Thymus (tissue), 11 donors: Measurements from ENCODE around the gene GPC3. TPM values are rescaled to one million over a fixed set of nuclear protein-coding genes. Genes with fewer than 3 reads are reported as not detected.

Experiments
- DNase-seq, 9 donors: peaks; one replicate each; pipeline ENCODE4 v3.0.0-alpha.2; 2013; ENCODE audit warnings: low spot score in 9 of 9, low read depth in 6 of 9, missing footprints in 1 of 9
- H3K27ac ChIP-seq, 2 donors: one replicate each; pipeline ENCODE4 v1.5.1; 2013; ENCODE audit warnings: control low read depth in 1 of 2, low read depth in 1 of 2, low read length in 1 of 2, mild to moderate bottlenecking in 1 of 2, moderate library complexity in 1 of 2
- H3K27me3 ChIP-seq, 2 donors: one replicate each; pipeline ENCODE4 v1.5.1; 2013; ENCODE audit warnings: low read length in 1 of 2; ENCODE audit not compliant: control insufficient read depth in 2 of 2, insufficient read depth in 1 of 2
- H3K36me3 ChIP-seq, 2 donors: one replicate each; pipeline ENCODE4 v1.5.1; 2013; ENCODE audit warnings: low read length in 1 of 2, mild to moderate bottlenecking in 1 of 2, moderate library complexity in 1 of 2; ENCODE audit not compliant: control insufficient read depth in 2 of 2, insufficient read depth in 2 of 2
- H3K4me1 ChIP-seq, 2 donors: one replicate each; pipeline ENCODE4 v1.5.1; 2013; ENCODE audit warnings: low read length in 2 of 2; ENCODE audit not compliant: control insufficient read depth in 2 of 2, insufficient read depth in 2 of 2
- H3K4me3 ChIP-seq, 2 donors: one replicate each; pipeline ENCODE4 v1.5.1; 2013; ENCODE audit warnings: low read length in 2 of 2, control low read depth in 1 of 2, mild to moderate bottlenecking in 1 of 2
- H3K9me3 ChIP-seq, 2 donors: one replicate each; pipeline ENCODE4 v1.5.1; 2013; ENCODE audit warnings: low read length in 1 of 2, mild to moderate bottlenecking in 1 of 2; ENCODE audit not compliant: control insufficient read depth in 2 of 2, insufficient read depth in 1 of 2
- whole genome bisulfite sequencing: extraction: QIAGEN DNeasy Blood & Tissue Kit; methylation state at CpG from one replicate; pipeline ENCODE4 v1.1.7; 2013; 5-methylcytosine and 5-hydroxymethylcytosine counted together
- polyA plus RNA-seq: library from polyadenylated mRNA; stranded (reverse); fragments of 200-250 nt; gene quantifications from one replicate; pipeline ENCODE4 v1.2.3, GENCODE V29; 2013
- total RNA-seq: library from RNA; stranded (reverse); fragments of 120-200 nt; gene quantifications from one replicate; pipeline ENCODE4 v1.2.4, GENCODE V29; 2013
- donor health status: healthy.

The GPC3 gene
- total and polyA plus RNA-seq, 2 donors: 3.1 to 26.2 TPM

- WGBS: 94% methylated on average over 6 of the region's 6 CpGs
- no peak overlapping the region for H3K4me3 ChIP-seq
- H3K9me3 ChIP-seq: no peaks in the 10 kb centered on the region
- peaks cover 5 to 15% of the 10 kb centered on the region in 2 donors for H3K4me1 ChIP-seq
- no peaks in the 10 kb centered on the region for H3K36me3 ChIP-seq
- peaks cover 0 to 21% of the 10 kb centered on the region in 2 donors for H3K27me3 ChIP-seq
- H3K27ac ChIP-seq: no peak overlapping the region
- DNase-seq: no peak
Measured at GRCh38 chrX:133989490-133989889, 4.1 kb upstream of the GPC3 start.

GRCh38 chrX:133988010-133988409 is 2.6 kb upstream of the GPC3 start:
- Histone ChIP-seq H3K4me3 (no peak overlapping the region), H3K36me3 (no peaks in the 10 kb centered on the region), H3K4me1 (peaks cover 5 to 22% of the 10 kb centered on the region in 2 donors), H3K9me3 (no peaks in the 10 kb centered on the region), H3K27ac (no peak overlapping the region), H3K27me3 (peaks cover 11 to 36% of the 10 kb centered on the region in 2 donors)
- 92% methylated on average over 5 of the region's 5 CpGs for WGBS
- no peak for DNase-seq

GRCh38 chrX:133987188-133987587 is 1.8 kb upstream of the GPC3 start:
- no peak for DNase-seq
- Histone ChIP-seq H3K9me3 (no peaks in the 10 kb centered on the region), H3K27ac (no peak overlapping the region), H3K36me3 (no peaks in the 10 kb centered on the region), H3K27me3 (peaks cover 11 to 39% of the 10 kb centered on the region in 2 donors), H3K4me3 (no peak overlapping the region), H3K4me1 (peaks cover 5 to 22% of the 10 kb centered on the region in 2 donors)
- WGBS: 78% methylated on average over 6 of the region's 6 CpGs

- WGBS: 14% methylated on average over 14 of the region's 14 CpGs
- Histone ChIP-seq H3K36me3 (no peaks in the 10 kb centered on the region), H3K9me3 (no peaks in the 10 kb centered on the region), H3K4me1 (peaks cover 5 to 22% of the 10 kb centered on the region in 2 donors), H3K27me3 (peaks cover 11 to 39% of the 10 kb centered on the region in 2 donors), H3K27ac (no peak overlapping the region), H3K4me3 (peak overlapping the region; percentile 40 to 49)
- DNase-seq: peak in 1 of 9 donors; percentile 6
Measured at GRCh38 chrX:133985967-133986683, 731 bp upstream of the GPC3 start.

- Histone ChIP-seq H3K9me3 (no peaks in the 10 kb centered on the region), H3K36me3 (no peaks in the 10 kb centered on the region), H3K4me3 (peak overlapping the region; percentile 16 to 49), H3K27me3 (peaks cover 11 to 39% of the 10 kb centered on the region in 2 donors), H3K27ac (no peak overlapping the region), H3K4me1 (peaks cover 5 to 22% of the 10 kb centered on the region in 2 donors)
- no peak for DNase-seq
- 7% methylated on average over 16 of the region's 16 CpGs for WGBS
Measured at GRCh38 chrX:133984857-133985163, 584 bp downstream of the GPC3 start.

- H3K27me3 ChIP-seq: peaks cover 11 to 39% of the 10 kb centered on the region in 2 donors
- 21% methylated on average over 40 of the region's 40 CpGs for WGBS
- no peak overlapping the region for H3K4me3 ChIP-seq
- H3K4me1 ChIP-seq: peaks cover 5 to 22% of the 10 kb centered on the region in 2 donors
- H3K27ac ChIP-seq: no peak overlapping the region
- no peaks in the 10 kb centered on the region for H3K9me3 ChIP-seq
- peak in 1 of 9 donors; percentile 31 for DNase-seq
- H3K36me3 ChIP-seq: no peaks in the 10 kb centered on the region
Measured at GRCh38 chrX:133983974-133984845, 1.2 kb downstream of the GPC3 start.

- Histone ChIP-seq H3K27ac (no peak overlapping the region), H3K4me1 (peaks cover 5 to 22% of the 10 kb centered on the region in 2 donors), H3K27me3 (peaks cover 11 to 39% of the 10 kb centered on the region in 2 donors), H3K9me3 (no peaks in the 10 kb centered on the region), H3K36me3 (no peaks in the 10 kb centered on the region), H3K4me3 (no peak overlapping the region)
- WGBS: 74% methylated on average over 8 of the region's 8 CpGs
- DNase-seq: no peak
Measured at GRCh38 chrX:133983256-133983973, 2.0 kb downstream of the GPC3 start.

- Histone ChIP-seq H3K36me3 (no peaks in the 10 kb centered on the region), H3K27ac (no peak overlapping the region), H3K4me3 (no peak overlapping the region), H3K4me1 (peaks cover 5 to 22% of the 10 kb centered on the region in 2 donors), H3K9me3 (no peaks in the 10 kb centered on the region), H3K27me3 (peaks cover 11 to 35% of the 10 kb centered on the region in 2 donors)
- 91% methylated on average over 3 of the region's 3 CpGs for WGBS
- no peak for DNase-seq
Measured at GRCh38 chrX:133981924-133982323, 3.5 kb downstream of the GPC3 start.
